DND-41 (cell line): ENCODE results near the gene LONP2.
"Not testable (repeated sequence)": the region's sequence is repeated elsewhere in the genome, so short reads cannot be mapped to it uniquely, and the experiment has no call there.

Experiments
- CTCF ChIP-seq: IDR thresholded peaks from 2 replicates; pipeline ENCODE4 v1.5.1; 2012; ENCODE audit warnings: borderline replicate concordance, low read length, moderate library complexity, mild to moderate bottlenecking; ENCODE audit not compliant: poor library complexity, severe bottlenecking; ENCODE audit errors: extremely low read depth
- EZH2 ChIP-seq: IDR thresholded peaks from 3 replicates; pipeline ENCODE4 v1.6.1; 2012; ENCODE audit warnings: borderline replicate concordance, low read depth, mild to moderate bottlenecking, moderate library complexity, low read length, inconsistent platforms; ENCODE audit not compliant: severe bottlenecking

GRCh38 chr16:48313905-48314304, 69.8 kb downstream of the LONP2 start:
- not testable (repeated sequence) for TF ChIP-seq CTCF, EZH2
